H1 (cell line): ENCODE data around the gene DNAJC11. TPM values are rescaled to one million over a fixed set of nuclear protein-coding genes. Genes with fewer than 3 reads are reported as not detected.

ENCODE experiments used
- CTCF ChIA-PET: fragments of 300-600 bp; sonication (Branson Sonifier 250); formaldehyde crosslinking; loops from one replicate; lab custom pipeline; 2021; ENCODE audit not compliant: partially characterized antibody; lab: Charles Lee
- POLR2A ChIA-PET: fragments of 300-600 bp; sonication (Branson Sonifier 250); formaldehyde crosslinking; loops from one replicate; lab custom pipeline; 2021; ENCODE audit warnings: inconsistent platforms; ENCODE audit not compliant: partially characterized antibody; lab: Charles Lee
- DNase-seq, 2 experiments: peaks; one replicate each; pipeline versions ENCODE4 v3.0.0 to v3.0.0-alpha.2; 2010 to 2022; ENCODE audit warnings: low spot score in 2 of 2, low read depth in 1 of 2, mixed read lengths in 1 of 2
- FAIRE-seq: peaks from 2 replicates; lab custom pipeline; 2011; peaks lifted over from hg19 to GRCh38; lab: Jason Lieb, UNC
- H2AFZ ChIP-seq: 2 replicates; pipeline ENCODE4 v1.8.1; 2012; ENCODE audit warnings: low read length, inconsistent platforms
- H2AK5ac ChIP-seq: 2 replicates; pipeline ENCODE4 v1.6.1; 2013; ENCODE audit warnings: low read depth, low read length
- H2BK120ac ChIP-seq: replicated peaks from 2 replicates; pipeline ENCODE3; 2013; ENCODE audit warnings: low read depth, low read length, inconsistent platforms
- H2BK12ac ChIP-seq: 2 replicates; pipeline ENCODE4 v1.6.1; 2013; ENCODE audit warnings: low read depth, low read length
- H2BK15ac ChIP-seq: 2 replicates; pipeline ENCODE4 v1.6.1; 2013; ENCODE audit warnings: low read length
- H2BK20ac ChIP-seq: 2 replicates; pipeline ENCODE4 v1.6.1; 2013; ENCODE audit warnings: low read length
- H2BK5ac ChIP-seq: 2 replicates; pipeline ENCODE4 v1.6.1; 2013; ENCODE audit warnings: low read depth, low read length
- H3K14ac ChIP-seq: 2 replicates; pipeline ENCODE4 v1.6.1; 2013; ENCODE audit warnings: inconsistent platforms; ENCODE audit not compliant: insufficient read length
- H3K18ac ChIP-seq: 2 replicates; pipeline ENCODE4 v1.6.1; 2013; ENCODE audit warnings: low read length; ENCODE audit errors: extremely low read depth
- H3K23ac ChIP-seq: 2 replicates; pipeline ENCODE4 v1.6.1; 2013; ENCODE audit warnings: inconsistent platforms; ENCODE audit not compliant: insufficient read length
- H3K23me2 ChIP-seq: 2 replicates; pipeline ENCODE4 v1.6.1; 2013; ENCODE audit warnings: low read depth, low read length
- H3K27ac ChIP-seq: 2 replicates; pipeline ENCODE4 v1.6.1; 2011; ENCODE audit warnings: low read depth, low read length, inconsistent platforms
- H3K27me3 ChIP-seq, 4 experiments: replicated peaks in 1 of 4; 1 replicate in 1 of 4; 2 replicates in 3 of 4; pipeline versions ENCODE4 v1.6.1 to v1.8.1; 2011 to 2013; ENCODE audit warnings: low read length in 3 of 4, mild to moderate bottlenecking in 3 of 4, inconsistent platforms in 2 of 4, mixed read lengths in 2 of 4, moderate library complexity in 1 of 4; ENCODE audit not compliant: control insufficient read depth in 3 of 4, insufficient read depth in 3 of 4; ENCODE audit errors: extremely low read depth in 1 of 4
- H3K36me3 ChIP-seq, 4 experiments: 2 replicates each; pipeline versions ENCODE4 v1.6.1 to v1.8.1; 2011 to 2013; ENCODE audit warnings: mild to moderate bottlenecking in 4 of 4, low read length in 3 of 4, moderate library complexity in 2 of 4, control low read depth in 1 of 4, inconsistent platforms in 1 of 4; ENCODE audit not compliant: insufficient read depth in 4 of 4, control insufficient read depth in 2 of 4
- H3K4ac ChIP-seq: replicated peaks from 2 replicates; pipeline ENCODE3; 2013; ENCODE audit warnings: low read length, low read depth, mixed read lengths, inconsistent platforms; ENCODE audit not compliant: insufficient read length
- H3K4me1 ChIP-seq, 4 experiments: replicated peaks in 1 of 4; 1 replicate in 1 of 4; 2 replicates in 3 of 4; pipeline versions ENCODE4 v1.6.1 to v1.8.1; 2011 to 2013; ENCODE audit warnings: low read length in 3 of 4, inconsistent platforms in 2 of 4, mixed read lengths in 1 of 4; ENCODE audit not compliant: insufficient read depth in 4 of 4, control insufficient read depth in 3 of 4
- H3K4me2 ChIP-seq, 2 experiments: 2 replicates each; pipeline versions ENCODE4 v1.6.1 to v1.8.1; 2011 to 2013; ENCODE audit warnings: low read depth in 2 of 2, low read length in 2 of 2, control low read depth in 1 of 2, inconsistent platforms in 1 of 2, mild to moderate bottlenecking in 1 of 2; ENCODE audit not compliant: insufficient read depth in 1 of 2
- H3K4me3 ChIP-seq, 4 experiments: fragments of 200-600, 300-600 bp in 1 of 4; sonication (generic), shearing (Covaris generic), sonication (Bioruptor Twin) in 1 of 4; 2 replicates each; pipeline versions ENCODE4 v1.5.1 to v1.8.1; 2011 to 2016; ENCODE audit warnings: low read length in 4 of 4, low read depth in 3 of 4, control low read depth in 2 of 4, inconsistent platforms in 2 of 4, mild to moderate bottlenecking in 2 of 4, mixed read lengths in 1 of 4, moderate library complexity in 1 of 4; ENCODE audit not compliant: insufficient read depth in 2 of 4; ENCODE audit errors: extremely low read depth in 1 of 4
- H3K56ac ChIP-seq: replicated peaks from 2 replicates; pipeline ENCODE3; 2013; ENCODE audit warnings: low read depth, mild to moderate bottlenecking, mixed read lengths, low read length, inconsistent platforms; ENCODE audit not compliant: insufficient read length
- H3K79me1 ChIP-seq: 2 replicates; pipeline ENCODE4 v1.6.1; 2013; ENCODE audit warnings: low read depth, low read length, control low read depth
- H3K79me2 ChIP-seq, 2 experiments: 2 replicates each; pipeline versions ENCODE4 v1.6.1 to v1.8.1; 2012 to 2013; ENCODE audit warnings: low read length in 2 of 2, mild to moderate bottlenecking in 2 of 2, inconsistent platforms in 1 of 2; ENCODE audit not compliant: insufficient read depth in 2 of 2, control insufficient read depth in 1 of 2
- H3K9ac ChIP-seq, 4 experiments: replicated peaks in 1 of 4; 1 replicate in 1 of 4; 2 replicates in 3 of 4; pipeline versions ENCODE4 v1.6.1 to v1.8.1; 2011 to 2013; ENCODE audit warnings: low read depth in 3 of 4, low read length in 3 of 4, control low read depth in 2 of 4, mild to moderate bottlenecking in 2 of 4, moderate library complexity in 2 of 4, inconsistent platforms in 1 of 4; ENCODE audit errors: extremely low read depth in 1 of 4
- H3K9me3 ChIP-seq, 2 experiments: 2 replicates each; pipeline versions ENCODE4 v1.6.1 to v1.8.1; 2012 to 2013; ENCODE audit warnings: mild to moderate bottlenecking in 2 of 2, moderate library complexity in 2 of 2, control low read depth in 1 of 2, inconsistent platforms in 1 of 2, low read depth in 1 of 2, low read length in 1 of 2, mixed read lengths in 1 of 2; ENCODE audit not compliant: insufficient read depth in 2 of 2
- H4K20me1 ChIP-seq, 2 experiments: replicated peaks in 1 of 2; 2 replicates each; pipeline versions ENCODE3 to v1.8.1; 2011 to 2013; ENCODE audit warnings: inconsistent platforms in 2 of 2, low read length in 2 of 2, mild to moderate bottlenecking in 1 of 2; ENCODE audit not compliant: insufficient read depth in 2 of 2, control insufficient read depth in 1 of 2
- H4K5ac ChIP-seq: 2 replicates; pipeline ENCODE4 v1.6.1; 2013; ENCODE audit warnings: low read length, low read depth, mixed read lengths, inconsistent platforms; ENCODE audit not compliant: insufficient read length
- H4K8ac ChIP-seq: 2 replicates; pipeline ENCODE4 v1.8.0; 2013; ENCODE audit warnings: mild to moderate bottlenecking, moderate library complexity, low read length, inconsistent platforms; ENCODE audit not compliant: insufficient read depth; ENCODE audit errors: extremely low read depth
- H4K91ac ChIP-seq: replicated peaks from 2 replicates; pipeline ENCODE3; 2013; ENCODE audit warnings: low read length, mixed read lengths, inconsistent platforms; ENCODE audit not compliant: insufficient read length
- CREB1 ChIP-seq: IDR thresholded peaks from 2 replicates; pipeline ENCODE4 v1.6.1; 2012; ENCODE audit warnings: inconsistent platforms
- EP300 ChIP-seq, 2 experiments: IDR thresholded peaks; 1 replicate in 1 of 2; 2 replicates in 1 of 2; pipeline ENCODE4 v1.6.1; 2011 to 2012; ENCODE audit warnings: low read depth in 2 of 2, low read length in 2 of 2, mild to moderate bottlenecking in 2 of 2, borderline replicate concordance in 1 of 2, inconsistent platforms in 1 of 2, moderate library complexity in 1 of 2
- MAX ChIP-seq: IDR thresholded peaks from 2 replicates; pipeline ENCODE4 v1.6.1; 2012; ENCODE audit warnings: inconsistent platforms
- PHF8 ChIP-seq: fragments of 200-600 bp; sonication (generic); conservative IDR thresholded peaks from 2 replicates; pipeline ENCODE4 v1.7.1; 2012; ENCODE audit warnings: low read depth, mild to moderate bottlenecking, inconsistent platforms, low read length, moderate library complexity
- POLR2A ChIP-seq, 2 experiments: IDR thresholded peaks; 1 replicate in 1 of 2; 2 replicates in 1 of 2; pipeline ENCODE4 v1.6.1; 2011; ENCODE audit warnings: low read depth in 2 of 2, low read length in 2 of 2, mild to moderate bottlenecking in 2 of 2; ENCODE audit errors: control extremely low read depth in 1 of 2
- RBBP5 ChIP-seq: IDR thresholded peaks from 2 replicates; pipeline ENCODE4 v1.7.1; 2012; ENCODE audit warnings: low read depth, mild to moderate bottlenecking, inconsistent platforms, low read length, moderate library complexity, borderline replicate concordance
- TBP ChIP-seq: IDR thresholded peaks from 2 replicates; pipeline ENCODE4 v1.6.1; 2011; ENCODE audit warnings: low read depth, low read length, improper control_type of control experiment
- YY1 ChIP-seq: IDR thresholded peaks from 2 replicates; pipeline ENCODE4 v1.6.1; 2011; ENCODE audit warnings: low read depth, mild to moderate bottlenecking, low read length
- WGBS, 2 experiments: shearing (Covaris generic) in 1 of 2; methylation state at CpG; one replicate each; pipeline versions ENCODE4 v1.1.6 to v1.1.7; 2013 to 2015; ENCODE audit warnings: low lambda C conversion rate in 2 of 2, mixed read lengths in 2 of 2, inconsistent platforms in 1 of 2, low coverage in 1 of 2, missing lambda C conversion rate in 1 of 2; ENCODE audit not compliant: insufficient replicate concordance in 2 of 2, insufficient coverage in 1 of 2, insufficient read length in 1 of 2; ENCODE audit errors: extremely low coverage in 1 of 2, missing lambda C conversion rate in 1 of 2; 5-methylcytosine and 5-hydroxymethylcytosine counted together
- polyA plus RNA-seq, 7 experiments: library from polyadenylated mRNA; depleted of rRNA in 3 of 7; stranded (reverse) in 5 of 7; unstranded in 2 of 7; fragments of >200 nt in 5 of 7; fragments of 200-250 nt in 2 of 7; gene quantifications; 1 replicate in 5 of 7; 2 replicates in 1 of 7; 4 replicates in 1 of 7; pipeline versions ENCODE4 v1.2.1 to v1.2.3, GENCODE V29; 2011 to 2013; ENCODE audit warnings: missing spikeins in 2 of 7, mixed read lengths in 2 of 7
- total RNA-seq: library from RNA; stranded (reverse); fragmentation: NEBNext Ultra II Directional; extraction: Animal tissue kit (Norgen Biotek cat#: 25700); gene quantifications from 2 replicates; pipeline ENCODE4 v1.2.1, GENCODE V29; 2021

The DNAJC11 gene
- total and polyA plus RNA-seq, 2 of the 8 experiments (the other 6 are each of a cell fraction or from before 2014, with no cell fraction given): 43.9 to 90.9 TPM

- Histone ChIP-seq H3K4me2 (peak within 1 kb of the TSS; percentile 64 to 98), H3K56ac (peak within 1 kb of the TSS; percentile 37), H3K79me1 (peaks cover 4% of the 10 kb centered on the region; the same call in 1 of the 2 replicates), H3K27me3 (no peaks in the 10 kb centered on the region), H3K4ac (no peak within 1 kb of the TSS), H3K23me2 (no peaks in the 10 kb centered on the region; the same call in 1 of the 2 replicates), H3K23ac (no peak within 1 kb of the TSS), H3K9me3 (no peaks in the 10 kb centered on the region), H3K18ac (no peak within 1 kb of the TSS), H2BK5ac (no peak within 1 kb of the TSS), H2BK12ac (no peak within 1 kb of the TSS), H3K36me3 (peaks cover 9 to 47% (median 28%) of the 10 kb centered on the region in 4 experiments), H3K9ac (peak within 1 kb of the TSS; percentile 13 to 70 (median 54)), H2BK15ac (0 out of 2 replicates have a peak within 1 kb of the TSS, but pooled peaks have one; percentile 46), H2BK20ac (no peak within 1 kb of the TSS), H2AK5ac (no peak within 1 kb of the TSS), H4K5ac (no peak within 1 kb of the TSS), H4K91ac (no peak within 1 kb of the TSS), H3K14ac (no peak within 1 kb of the TSS), H3K79me2 (peaks cover 0 to 35% of the 10 kb centered on the region in 2 experiments; a peak in 3 of 4 replicates), H3K27ac (peak within 1 kb of the TSS; percentile 75), H3K4me3 (peak within 1 kb of the TSS; percentile 74 to 83 (median 76)), H4K8ac (peak within 1 kb of the TSS; percentile 93), H2BK120ac (no peak within 1 kb of the TSS), H3K4me1 (0 out of 7 replicates have a peak, but pooled peaks cover 0 to 2% (median 0%) of the 10 kb centered on the region in 4 experiments), H2AFZ (peak within 1 kb of the TSS; percentile 75; the same call in 1 of the 2 replicates), H4K20me1 (peaks cover 10 to 18% of the 10 kb centered on the region in 2 experiments)
- 4% methylated on average over 58 of the region's 73 CpGs; no CpG with 5 or more reads in 1 of the 2 experiments for WGBS, 2 experiments
- peak; percentile 50 for FAIRE-seq
- ChIA-PET POLR2A (interaction anchor here (1.0 to 14.3 kb wide), 8 partner anchors 9 to 40 kb away, joined by 3 to 175 read pairs (median 7); partner anchors contain the start of genes KLHL21 and PHF13), CTCF (interaction anchor here (0.7 to 4.7 kb wide), 11 partner anchors 7 to 253 kb away, joined by 3 to 21 read pairs (median 4); no protein-coding TSS in a partner anchor)
- DNase-seq: peak in 1 of 2 experiments; percentile 93
- peak; percentile 7; the same call in 1 of the 2 replicates for TF ChIP-seq MAX
- peak; percentile 69 for TF ChIP-seq CREB1
- TF ChIP-seq TBP: peak; percentile 34; the same call in 1 of the 2 replicates
- TF ChIP-seq PHF8: peak; percentile 81
- TF ChIP-seq EP300 (IDR thresholded peaks at IDR 0.05; ENCODE audit: borderline replicate concordance in 1 of 2, low read depth in 2 of 2, low read length in 2 of 2): 0 out of 3 replicates have a peak, but pooled peaks of 1 of the 2 experiments have one; percentile 13
- TF ChIP-seq RBBP5: peak; percentile 61; the same call in 1 of the 2 replicates
- TF ChIP-seq YY1: peak; percentile 98
- peak in 1 of 2 experiments; percentile 25; a peak in 1 of 3 replicates for TF ChIP-seq POLR2A (IDR thresholded peaks at IDR 0.05; ENCODE audit: control extremely low read depth in 1 of 2, low read depth in 2 of 2, low read length in 2 of 2)
Measured at GRCh38 chr1:6624710-6625583, 76.7 kb downstream of the DNAJC11 start, which contains the start of gene THAP3. THAP3 (plus strand) TSS chr1:6624868; CDS start chr1:6625219, 351 bp downstream.
